ENCODE measurements around the gene CPM.
A peak's percentile ranks its signal among the peaks of the same experiment; 100 is the strongest.
"Not testable (repeated sequence)": the region's sequence is repeated elsewhere in the genome, so short reads cannot be mapped to it uniquely, and the experiment has no call there.

CPM gene

DNA sequence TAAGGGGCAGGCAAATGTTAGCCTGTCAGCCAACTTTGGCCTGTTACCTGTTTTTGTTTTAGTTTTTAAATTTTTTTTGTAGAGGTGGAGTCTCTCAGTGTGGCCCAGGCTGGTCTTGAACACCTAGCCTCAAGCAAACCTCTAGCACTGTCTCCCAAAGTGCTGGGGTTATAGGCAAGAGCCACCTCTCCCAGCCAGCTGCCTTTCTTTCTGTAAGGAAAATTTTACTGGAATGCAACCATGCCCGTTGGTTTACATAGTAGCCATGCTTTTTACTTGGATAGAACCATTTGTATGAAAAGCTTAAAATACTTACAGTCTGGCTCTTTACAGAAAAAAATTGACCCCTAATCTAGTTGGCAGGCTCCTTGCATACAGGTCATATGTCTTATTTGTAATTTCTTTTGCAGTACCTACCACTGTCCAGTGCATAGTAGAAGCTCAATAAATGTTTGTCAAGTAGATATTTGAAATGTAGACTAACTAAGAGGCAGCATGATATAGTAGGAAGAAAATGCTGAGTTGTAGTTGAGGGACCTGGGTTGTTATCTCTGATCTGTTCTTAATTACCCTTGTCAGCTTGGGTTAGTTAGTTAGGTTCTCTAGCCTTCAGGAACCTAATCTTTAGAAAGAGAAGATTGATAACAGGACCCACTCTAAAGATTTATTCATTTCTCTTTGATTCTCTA, 120.3 kb downstream of the CPM start:
- Mint-ChIP-seq H3K9me3 (ENCODE audit: low read depth) (no peaks in the 10 kb centered on the region), H3K4me3 (no peak overlapping the region), H3K27ac (peak overlapping the region; percentile 1), H3K27me3 (no peaks in the 10 kb centered on the region), H3K36me3 (peaks cover 12% of the 10 kb centered on the region), H3K4me1 (ENCODE audit: low read depth) (peaks cover 52% of the 10 kb centered on the region)

DNA sequence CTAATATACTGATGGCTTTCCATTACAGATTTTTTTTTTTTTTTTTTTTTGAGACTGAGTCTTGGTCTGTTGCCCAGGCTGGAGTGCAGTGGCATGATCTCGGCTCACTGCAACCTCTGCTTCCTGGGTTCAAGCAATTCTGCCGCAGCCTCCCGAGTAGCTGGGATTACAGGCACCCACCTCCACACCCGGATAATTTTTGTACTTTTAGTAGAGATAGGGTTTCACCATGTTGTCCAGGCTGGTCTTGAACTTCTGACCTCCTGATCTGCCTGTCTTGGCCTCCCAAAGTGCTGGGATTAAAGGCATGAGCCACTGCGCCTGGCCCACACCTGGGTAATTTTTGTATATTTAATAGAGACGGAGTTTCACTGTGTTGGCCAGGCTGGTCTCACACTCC, 121.4 kb downstream of the CPM start:
- not testable (repeated sequence) for H3K4me3 Mint-ChIP-seq; H3K9me3 Mint-ChIP-seq (ENCODE audit: low read depth); H3K27me3 Mint-ChIP-seq
- peaks cover 12% of the 10 kb centered on the region for H3K36me3 Mint-ChIP-seq
- peak overlapping the region; percentile 61 for H3K27ac Mint-ChIP-seq
- H3K4me1 Mint-ChIP-seq (ENCODE audit: low read depth): peaks cover 58% of the 10 kb centered on the region

DNA sequence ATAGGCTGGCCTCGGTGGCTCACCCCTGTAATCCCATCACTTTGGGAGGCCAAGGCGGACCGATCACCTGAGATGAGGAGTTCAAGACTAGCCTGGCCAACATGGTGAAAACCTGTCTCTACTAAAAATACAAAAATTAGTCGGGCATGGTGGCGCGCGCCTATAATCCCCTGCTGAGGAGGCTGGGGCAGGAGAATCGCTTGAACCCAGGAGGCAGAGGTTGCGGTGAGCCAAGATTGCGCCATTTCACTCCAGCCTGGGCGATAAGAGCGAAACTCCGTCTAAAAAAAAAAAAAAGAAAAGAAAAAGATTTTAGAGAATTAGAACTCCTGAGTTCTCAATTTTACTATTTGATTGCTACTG, 123.0 kb downstream of the CPM start:
- H3K36me3 Mint-ChIP-seq: not testable (repeated sequence)

DNA sequence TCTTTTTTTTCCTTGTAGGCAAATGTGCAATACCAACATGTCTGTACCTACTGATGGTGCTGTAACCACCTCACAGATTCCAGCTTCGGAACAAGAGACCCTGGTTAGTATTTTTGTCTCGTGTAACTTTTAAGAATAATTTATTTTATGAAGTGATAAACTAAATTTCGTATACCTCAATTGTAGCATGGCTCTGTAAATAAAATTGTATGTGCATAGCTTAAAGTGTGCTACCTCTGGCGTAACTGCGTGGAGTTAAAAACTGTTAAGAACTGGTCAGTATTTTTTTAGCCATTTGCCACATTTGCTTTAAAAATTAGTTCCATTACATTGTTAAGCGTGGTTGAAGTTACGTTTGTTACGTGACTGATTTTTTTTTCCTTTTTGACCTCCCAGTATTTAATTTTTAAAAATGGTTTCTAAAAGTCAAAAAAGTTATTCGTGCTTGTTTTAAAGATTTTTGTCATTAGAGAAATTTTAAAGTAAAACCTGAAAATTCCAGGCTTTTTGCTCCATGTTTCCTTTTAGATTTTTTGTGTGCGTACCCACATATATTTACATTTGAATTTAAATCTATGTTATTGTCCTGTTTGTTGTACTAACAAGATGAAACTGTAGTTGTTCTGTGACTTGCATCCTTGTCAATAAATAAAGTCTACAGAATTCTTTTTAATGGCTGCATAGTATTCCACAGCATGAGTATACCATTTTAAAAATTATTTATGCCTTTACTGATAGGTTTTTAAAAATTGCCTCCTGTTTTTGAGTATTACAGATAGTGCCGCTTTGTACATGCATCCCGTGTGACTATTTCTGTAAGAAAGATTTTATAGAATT, 123.6 kb downstream of the CPM start:
- H3K4me3 Mint-ChIP-seq: peak overlapping the region; percentile 98
- peak overlapping the region; percentile 97 for H3K27ac Mint-ChIP-seq
- H3K36me3 Mint-ChIP-seq: peaks cover 8% of the 10 kb centered on the region
- peaks cover 43% of the 10 kb centered on the region for H3K4me1 Mint-ChIP-seq (ENCODE audit: low read depth)
- no peaks in the 10 kb centered on the region for H3K27me3 Mint-ChIP-seq
- no peaks in the 10 kb centered on the region for H3K9me3 Mint-ChIP-seq (ENCODE audit: low read depth)

More for the DNA sequence above, 123.0 kb downstream of the CPM start:
- Mint-ChIP-seq H3K4me1 (ENCODE audit: low read depth) (peaks cover 49% of the 10 kb centered on the region), H3K27ac (peak overlapping the region; percentile 97), H3K4me3 (peak overlapping the region; percentile 98)
- H3K27me3 Mint-ChIP-seq; H3K9me3 Mint-ChIP-seq (ENCODE audit: low read depth): not testable (repeated sequence)

DNA sequence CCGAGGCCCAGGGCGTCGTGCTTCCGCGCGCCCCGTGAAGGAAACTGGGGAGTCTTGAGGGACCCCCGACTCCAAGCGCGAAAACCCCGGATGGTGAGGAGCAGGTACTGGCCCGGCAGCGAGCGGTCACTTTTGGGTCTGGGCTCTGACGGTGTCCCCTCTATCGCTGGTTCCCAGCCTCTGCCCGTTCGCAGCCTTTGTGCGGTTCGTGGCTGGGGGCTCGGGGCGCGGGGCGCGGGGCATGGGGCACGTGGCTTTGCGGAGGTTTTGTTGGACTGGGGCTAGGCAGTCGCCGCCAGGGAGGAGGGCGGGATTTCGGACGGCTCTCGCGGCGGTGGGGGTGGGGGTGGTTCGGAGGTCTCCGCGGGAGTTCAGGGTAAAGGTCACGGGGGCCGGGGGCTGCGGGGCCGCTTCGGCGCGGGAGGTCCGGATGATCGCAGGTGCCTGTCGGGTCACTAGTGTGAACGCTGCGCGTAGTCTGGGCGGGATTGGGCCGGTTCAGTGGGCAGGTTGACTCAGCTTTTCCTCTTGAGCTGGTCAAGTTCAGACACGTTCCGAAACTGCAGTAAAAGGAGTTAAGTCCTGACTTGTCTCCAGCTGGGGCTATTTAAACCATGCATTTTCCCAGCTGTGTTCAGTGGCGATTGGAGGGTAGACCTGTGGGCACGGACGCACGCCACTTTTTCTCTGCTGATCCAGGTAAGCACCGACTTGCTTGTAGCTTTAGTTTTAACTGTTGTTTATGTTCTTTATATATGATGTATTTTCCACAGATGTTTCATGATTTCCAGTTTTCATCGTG, 124.4 kb downstream of the CPM start:
- H3K27ac Mint-ChIP-seq: peak overlapping the region; percentile 97
- H3K4me1 Mint-ChIP-seq (ENCODE audit: low read depth): peaks cover 37% of the 10 kb centered on the region
- peak overlapping the region; percentile 98 for H3K4me3 Mint-ChIP-seq
- H3K9me3 Mint-ChIP-seq (ENCODE audit: low read depth): no peaks in the 10 kb centered on the region
- H3K27me3 Mint-ChIP-seq: no peaks in the 10 kb centered on the region
- H3K36me3 Mint-ChIP-seq: peaks cover 8% of the 10 kb centered on the region

DNA sequence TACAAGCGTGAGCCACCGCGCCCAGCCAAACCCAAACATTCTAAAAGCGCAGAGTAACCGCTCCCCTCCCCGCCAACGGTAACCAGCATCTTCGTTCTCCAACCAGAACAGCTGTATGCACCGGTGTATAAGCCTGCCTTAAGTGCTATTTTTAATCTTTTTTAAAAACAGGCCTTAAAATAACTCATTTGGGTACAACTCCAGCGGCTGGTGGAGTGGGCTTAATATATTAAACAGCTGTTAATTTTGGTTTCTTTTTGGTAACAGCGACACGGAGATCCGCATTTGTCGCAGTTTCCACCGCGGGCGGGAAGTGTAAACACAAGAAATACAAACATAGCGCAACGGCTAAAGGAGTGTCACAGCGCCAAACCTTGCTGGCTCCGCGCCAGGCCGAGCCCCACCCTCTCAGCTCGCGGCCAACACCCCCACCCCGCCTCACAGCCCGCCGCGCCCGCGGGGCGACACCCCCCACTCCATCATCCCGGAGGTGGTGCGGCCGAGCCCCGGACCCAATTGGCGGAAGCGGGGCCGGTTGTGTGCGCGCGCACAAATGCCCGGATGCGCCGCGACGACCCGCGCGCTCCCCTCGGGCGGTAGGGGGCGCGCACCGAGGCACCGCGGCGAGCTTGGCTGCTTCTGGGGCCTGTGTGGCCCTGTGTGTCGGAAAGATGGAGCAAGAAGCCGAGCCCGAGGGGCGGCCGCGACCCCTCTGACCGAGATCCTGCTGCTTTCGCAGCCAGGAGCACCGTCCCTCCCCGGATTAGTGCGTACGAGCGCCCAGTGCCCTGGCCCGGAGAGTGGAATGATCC, 125.2 kb downstream of the CPM start, which contains the start of gene MDM2:
MDM2 (plus strand) TSS at position 602 of the 812 bp plus-strand sequence. CDS start 301 bp downstream, outside the sequence.
- H3K4me3 Mint-ChIP-seq: peak within 1 kb of the TSS; percentile 98
- peaks cover 8% of the 10 kb centered on the region for H3K36me3 Mint-ChIP-seq
- peak within 1 kb of the TSS; percentile 97 for H3K27ac Mint-ChIP-seq
- no peaks in the 10 kb centered on the region for H3K9me3 Mint-ChIP-seq (ENCODE audit: low read depth)
- no peaks in the 10 kb centered on the region for H3K27me3 Mint-ChIP-seq
- peaks cover 29% of the 10 kb centered on the region for H3K4me1 Mint-ChIP-seq (ENCODE audit: low read depth)

DNA sequence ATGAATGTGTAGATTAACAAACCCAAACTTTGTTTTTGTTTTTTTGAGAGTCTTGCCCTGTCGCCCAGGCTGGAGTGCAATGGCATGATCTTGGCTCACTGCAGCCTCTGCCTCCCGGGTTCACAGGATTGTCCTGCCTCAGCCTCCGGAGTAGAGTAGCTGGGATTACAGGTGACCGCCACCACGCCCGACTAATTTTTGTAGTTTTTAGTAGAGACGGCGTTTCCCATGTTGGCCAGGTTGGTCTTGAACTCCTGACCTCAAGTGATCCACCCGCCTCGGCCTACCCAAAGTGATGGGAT, 125.7 kb downstream of the CPM start:
- H3K9me3 Mint-ChIP-seq (ENCODE audit: low read depth); H3K36me3 Mint-ChIP-seq; H3K27me3 Mint-ChIP-seq: not testable (repeated sequence)
- Mint-ChIP-seq H3K27ac (peak overlapping the region; percentile 92), H3K4me3 (peak overlapping the region; percentile 98), H3K4me1 (ENCODE audit: low read depth) (peaks cover 25% of the 10 kb centered on the region)

DNA sequence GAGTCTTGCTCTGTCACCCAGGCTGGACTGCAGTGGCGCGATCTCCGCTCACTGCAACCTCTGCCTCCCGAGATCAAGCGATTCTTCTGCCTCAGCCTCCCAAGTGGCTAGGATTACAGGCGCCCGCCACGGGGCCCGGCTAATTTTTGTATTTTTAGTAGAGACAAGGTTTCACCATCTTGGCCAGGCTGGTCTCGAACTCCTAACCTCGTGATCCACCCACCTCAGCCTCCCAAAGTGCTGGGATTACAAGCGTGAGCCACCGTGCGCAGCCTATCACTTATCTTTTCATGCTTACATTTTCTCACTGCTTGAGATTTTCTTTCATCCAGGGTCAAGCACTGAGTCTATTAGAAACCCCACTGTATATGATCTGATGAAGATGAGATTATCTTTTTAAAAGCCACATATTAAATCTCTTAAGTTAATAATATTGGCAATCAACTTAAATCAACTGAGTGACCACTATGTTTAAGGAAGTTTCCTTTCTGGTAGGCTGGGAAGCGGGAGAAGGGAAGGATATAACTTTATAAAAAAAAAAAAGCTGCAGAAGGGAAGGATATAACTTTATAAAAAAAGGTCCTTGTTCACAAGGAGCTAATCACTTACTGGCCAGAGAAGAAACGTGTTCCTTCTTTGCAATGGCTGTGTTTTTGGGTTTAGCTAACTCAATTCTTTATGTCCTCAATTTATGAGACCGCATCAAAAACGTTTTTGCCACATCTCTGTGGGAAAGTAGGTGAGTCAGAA, 126.3 kb downstream of the CPM start:
- H3K36me3 Mint-ChIP-seq: peaks cover 8% of the 10 kb centered on the region
- H3K27ac Mint-ChIP-seq: no peak overlapping the region
- peak overlapping the region; percentile 98 for H3K4me3 Mint-ChIP-seq
- H3K9me3 Mint-ChIP-seq (ENCODE audit: low read depth): no peaks in the 10 kb centered on the region
- peaks cover 23% of the 10 kb centered on the region for H3K4me1 Mint-ChIP-seq (ENCODE audit: low read depth)
- H3K27me3 Mint-ChIP-seq: no peaks in the 10 kb centered on the region

DNA sequence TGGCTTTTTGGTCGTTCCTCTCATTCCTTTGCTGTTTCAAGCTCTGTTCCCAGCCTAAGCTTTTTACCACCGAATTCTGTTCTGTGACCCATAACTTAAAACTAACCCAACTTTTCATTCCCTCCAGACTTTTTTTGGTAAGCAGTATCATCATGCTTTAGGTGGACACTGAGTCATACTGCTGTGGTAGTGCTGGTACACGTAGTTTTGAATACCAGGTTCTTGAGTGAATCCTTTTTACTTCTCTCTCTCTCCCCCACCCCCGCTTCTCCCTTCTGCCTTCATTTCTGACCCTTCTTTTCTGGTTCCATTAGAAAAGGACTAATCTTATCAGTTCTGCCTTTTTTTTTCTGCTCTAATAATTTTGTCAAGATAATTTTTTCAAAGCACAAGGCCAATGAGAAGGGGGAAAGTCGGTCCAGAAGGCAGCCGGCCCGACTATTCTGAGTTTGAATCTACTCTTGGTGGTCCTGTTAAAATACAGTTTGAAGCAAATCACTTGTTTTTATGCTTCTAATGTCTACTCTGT, 127.3 kb downstream of the CPM start:
- H3K4me1 Mint-ChIP-seq (ENCODE audit: low read depth): peaks cover 16% of the 10 kb centered on the region
- H3K27ac Mint-ChIP-seq: no peak overlapping the region
- H3K27me3 Mint-ChIP-seq: no peaks in the 10 kb centered on the region
- no peak overlapping the region for H3K4me3 Mint-ChIP-seq
- peaks cover 6% of the 10 kb centered on the region for H3K36me3 Mint-ChIP-seq
- H3K9me3 Mint-ChIP-seq (ENCODE audit: low read depth): no peaks in the 10 kb centered on the region

DNA sequence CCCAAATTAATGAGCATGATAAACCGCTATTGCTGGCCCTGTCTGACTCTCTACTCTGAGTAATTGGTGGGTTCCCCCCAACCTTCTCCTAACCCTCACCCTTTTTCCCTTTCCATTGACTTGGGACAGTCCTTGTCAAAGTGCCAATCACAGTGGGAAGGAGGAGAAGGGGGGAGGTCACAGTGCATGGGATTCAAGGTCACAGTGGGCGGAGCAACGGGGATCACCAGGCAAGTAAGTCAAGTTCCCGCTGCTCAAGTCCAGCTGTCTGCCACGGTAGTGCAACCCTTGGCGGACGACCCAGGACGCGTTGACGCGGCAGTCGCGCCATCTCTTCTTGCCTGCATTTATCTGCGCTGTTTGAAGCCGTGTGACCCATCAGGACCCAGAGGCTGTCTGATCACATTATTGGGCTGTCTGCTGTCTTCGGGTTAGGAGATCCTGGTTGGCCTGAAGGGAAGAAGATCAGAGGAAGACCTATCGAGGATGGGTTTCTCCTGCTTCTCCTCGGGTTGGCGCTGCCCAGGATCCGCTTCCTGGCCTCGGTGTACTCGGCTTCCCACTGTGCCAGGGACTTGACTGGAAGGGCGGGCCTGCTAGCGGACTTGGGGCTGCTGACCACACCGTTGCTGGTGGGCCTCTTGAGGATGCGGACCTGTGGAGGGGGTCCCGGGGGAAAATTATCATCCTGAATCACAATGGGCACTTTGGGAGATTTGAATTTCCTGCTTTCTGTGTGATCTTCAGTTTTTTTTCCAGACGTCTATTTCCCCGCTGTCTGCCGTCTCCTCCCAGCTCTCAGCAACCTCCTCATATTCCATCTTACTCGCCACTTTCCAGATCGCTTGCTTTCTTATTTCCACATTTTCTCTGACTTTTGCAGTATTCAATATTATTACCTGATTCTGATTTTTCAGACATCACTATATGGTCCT, 128.0 kb downstream of the CPM start:
- no peak overlapping the region for H3K27ac Mint-ChIP-seq
- H3K4me3 Mint-ChIP-seq: no peak overlapping the region
- H3K9me3 Mint-ChIP-seq (ENCODE audit: low read depth): no peaks in the 10 kb centered on the region
- H3K27me3 Mint-ChIP-seq: no peaks in the 10 kb centered on the region
- H3K4me1 Mint-ChIP-seq (ENCODE audit: low read depth): peaks cover 16% of the 10 kb centered on the region
- H3K36me3 Mint-ChIP-seq: peaks cover 6% of the 10 kb centered on the region

DNA sequence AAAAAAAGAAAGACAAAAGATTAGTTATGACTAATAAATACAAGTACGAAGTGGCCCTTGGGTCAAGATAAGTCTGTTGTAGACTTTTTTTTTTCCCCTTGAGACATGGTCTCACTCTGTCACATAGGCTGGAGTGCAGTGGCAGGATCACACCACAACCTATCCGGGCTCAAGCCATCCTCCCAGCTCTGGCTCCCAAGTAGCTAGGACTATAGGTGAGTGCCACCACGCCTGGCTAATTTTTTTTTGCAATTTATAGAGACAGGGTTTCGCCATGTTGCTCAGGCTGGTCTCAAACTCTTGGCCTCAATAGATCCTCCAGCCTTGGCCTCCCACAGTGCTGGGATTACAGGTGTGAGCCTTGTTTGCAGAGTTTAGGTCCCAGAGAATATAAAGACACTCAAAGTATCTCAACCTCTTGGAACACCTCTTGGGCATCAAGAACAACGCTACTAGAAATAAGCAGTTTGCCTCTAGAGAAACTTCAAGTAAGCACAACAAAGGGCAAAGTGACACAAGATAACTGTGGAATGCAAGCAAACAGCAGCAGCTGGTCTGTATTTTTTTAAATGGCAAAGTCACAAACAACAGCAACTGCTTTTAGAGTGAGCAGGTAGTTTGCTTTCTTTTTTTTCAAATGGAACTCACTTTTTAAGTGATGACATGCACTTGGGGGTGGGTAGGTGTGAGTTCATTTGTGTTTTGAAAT, 128.9 kb downstream of the CPM start:
- Mint-ChIP-seq H3K27ac (peak overlapping the region; percentile 10), H3K4me3 (no peak overlapping the region), H3K9me3 (ENCODE audit: low read depth) (no peaks in the 10 kb centered on the region), H3K4me1 (ENCODE audit: low read depth) (peaks cover 11% of the 10 kb centered on the region), H3K27me3 (no peaks in the 10 kb centered on the region), H3K36me3 (peaks cover 4% of the 10 kb centered on the region)

DNA sequence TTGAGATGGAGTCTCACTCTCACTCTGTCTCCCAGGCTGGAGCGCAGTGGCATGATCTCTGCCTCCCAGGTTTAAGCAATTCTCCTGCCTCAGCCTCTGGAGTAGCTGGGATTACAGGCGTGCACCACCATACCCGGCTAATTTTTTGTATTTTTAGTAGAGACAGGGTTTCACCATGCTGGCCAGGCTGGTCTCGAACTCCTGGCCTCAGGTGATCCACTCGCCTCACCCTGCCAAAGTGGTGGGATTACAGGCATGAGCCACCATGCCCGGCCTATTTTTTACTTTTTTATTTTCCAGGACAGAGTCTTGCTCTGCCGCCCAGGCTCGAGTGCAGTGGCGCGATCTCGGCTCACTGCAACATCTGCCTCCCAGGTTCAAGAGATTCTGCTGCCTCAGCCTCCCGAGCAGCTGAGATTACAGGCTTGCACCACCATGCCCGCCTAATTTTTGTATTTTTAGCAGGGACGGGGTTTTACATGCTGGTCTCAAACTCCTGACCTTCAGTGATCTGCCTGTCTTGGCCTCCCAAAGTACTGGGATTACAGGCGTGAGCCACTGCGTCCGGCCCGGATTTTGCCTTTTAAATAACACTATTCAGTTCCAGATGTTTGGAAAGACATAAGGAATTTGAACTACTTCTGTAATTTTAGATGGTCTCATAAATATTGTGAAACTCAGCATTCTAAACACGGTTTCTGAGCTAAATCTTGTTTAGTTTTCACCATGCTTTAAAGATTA, 129.9 kb downstream of the CPM start:
- H3K9me3 Mint-ChIP-seq (ENCODE audit: low read depth); H3K4me3 Mint-ChIP-seq; H3K4me1 Mint-ChIP-seq (ENCODE audit: low read depth); H3K27ac Mint-ChIP-seq; H3K36me3 Mint-ChIP-seq; H3K27me3 Mint-ChIP-seq: not testable (repeated sequence)
